Measurements from ENCODE around the gene RALGAPB. TPM values are rescaled to one million over a fixed set of nuclear protein-coding genes. Genes with fewer than 3 reads are reported as not detected.

Gene RALGAPB
- total and polyA plus RNA-seq, 2 of the 13 experiments (the other 11 are each of a cell fraction or from before 2014, with no cell fraction given): 17.6 to 30.6 TPM

- TF ChIP-seq AKNA (CRISPR knock-in tag; IDR thresholded peaks at IDR 0.05; ENCODE audit: borderline replicate concordance): peak; percentile 98; the same call in 1 of the 2 replicates
- TF ChIP-seq ZNF224 (CRISPR knock-in tag; IDR thresholded peaks at IDR 0.05): 0 out of 2 replicates have a peak, but pooled peaks have one; percentile 27
- 0 out of 2 replicates have a peak, but pooled peaks have one; percentile 0 for TF ChIP-seq NKX3-1 (CRISPR knock-in tag; IDR thresholded peaks at IDR 0.05)
- TF ChIP-seq PAF1 (CRISPR knock-in tag; IDR thresholded peaks at IDR 0.05): no peak
- no peak for TF ChIP-seq TCF7L2 (IDR thresholded peaks at IDR 0.05; ENCODE audit: low read depth, low read length)
- TF ChIP-seq ZNF576 (CRISPR knock-in tag; IDR thresholded peaks at IDR 0.05): no peak
- TF ChIP-seq UBTF (CRISPR knock-in tag; IDR thresholded peaks at IDR 0.05): 0 out of 2 replicates have a peak, but pooled peaks have one; percentile 1
- TF ChIP-seq ARID5B (CRISPR knock-in tag; IDR thresholded peaks at IDR 0.05): no peak
- no peak for TF ChIP-seq PITX1 (CRISPR knock-in tag; IDR thresholded peaks at IDR 0.05)
- TF ChIP-seq NRL (CRISPR knock-in tag; IDR thresholded peaks at IDR 0.05; ENCODE audit: borderline replicate concordance): no peak; the same call in 1 of the 2 replicates
- TF ChIP-seq DPF2 (CRISPR knock-in tag; IDR thresholded peaks at IDR 0.05; ENCODE audit: borderline replicate concordance, low read depth): no peak
- no peak; the same call in 1 of the 2 replicates for TF ChIP-seq ZNF563 (CRISPR knock-in tag; IDR thresholded peaks at IDR 0.05)
- TF ChIP-seq ZNF703 (CRISPR knock-in tag; IDR thresholded peaks at IDR 0.05; ENCODE audit: borderline replicate concordance): no peak
- TF ChIP-seq FOXJ3 (CRISPR knock-in tag; IDR thresholded peaks at IDR 0.05; ENCODE audit: borderline replicate concordance): no peak
- 0 out of 2 replicates have a peak, but pooled peaks have one; percentile 1 for TF ChIP-seq MXD3 (CRISPR knock-in tag; IDR thresholded peaks at IDR 0.05)
- TF ChIP-seq DR1 (CRISPR knock-in tag; IDR thresholded peaks at IDR 0.05): no peak
- TF ChIP-seq ZNF747 (CRISPR knock-in tag; IDR thresholded peaks at IDR 0.05; ENCODE audit: borderline replicate concordance): no peak
Measured at GRCh38 chr20:38602185-38602581, 129.5 kb downstream of the RALGAPB start (continued).
